Hepatocyte (in vitro differentiated cells): ENCODE measurements around the gene HOXC9. TPM values are rescaled to one million over a fixed set of nuclear protein-coding genes. Genes with fewer than 3 reads are reported as not detected.

Source experiments
- DNase-seq: peaks from one replicate; pipeline ENCODE4 v3.0.0-alpha.2; 2016; ENCODE audit warnings: low spot score
- H2AFZ ChIP-seq: fragments of 200-600 bp; sonication (generic); 2 replicates; pipeline ENCODE4 v1.6.0; 2016; ENCODE audit warnings: antibody characterized with exemption, mild to moderate bottlenecking
- H3K27ac ChIP-seq: fragments of 200-600 bp; sonication (generic); 2 replicates; pipeline ENCODE4 v1.5.1; 2016; ENCODE audit warnings: mild to moderate bottlenecking
- H3K27me3 ChIP-seq: fragments of 200-600 bp; sonication (generic); 2 replicates; pipeline ENCODE4 v1.6.1; 2016
- H3K36me3 ChIP-seq: fragments of 200-600 bp; sonication (generic); replicated peaks from 2 replicates; pipeline ENCODE4 v1.5.1; 2016; ENCODE audit warnings: low read depth; ENCODE audit not compliant: insufficient read depth
- H3K4me1 ChIP-seq: fragments of 200-600 bp; sonication (generic); 2 replicates; pipeline ENCODE4 v1.5.1; 2016; ENCODE audit warnings: mild to moderate bottlenecking, moderate library complexity; ENCODE audit not compliant: insufficient read depth
- H3K4me2 ChIP-seq: fragments of 200-600 bp; sonication (generic); 2 replicates; pipeline ENCODE4 v1.6.0; 2016
- H3K4me3 ChIP-seq: fragments of 200-600 bp; sonication (generic); 2 replicates; pipeline ENCODE4 v1.5.1; 2016; ENCODE audit warnings: mild to moderate bottlenecking
- H3K79me2 ChIP-seq: fragments of 200-600 bp; sonication (generic); 2 replicates; pipeline ENCODE4 v1.6.0; 2017; ENCODE audit warnings: mild to moderate bottlenecking
- H3K9me2 ChIP-seq: fragments of 200-600 bp; sonication (generic); replicated peaks from 2 replicates; pipeline ENCODE4 v1.6.0; 2017; ENCODE audit warnings: mild to moderate bottlenecking; ENCODE audit not compliant: insufficient read depth
- H3K9me3 ChIP-seq: fragments of 200-600 bp; sonication (generic); 2 replicates; pipeline ENCODE4 v1.5.1; 2016; ENCODE audit warnings: low read depth, mild to moderate bottlenecking
- H4K20me1 ChIP-seq: fragments of 200-600 bp; sonication (generic); 2 replicates; pipeline ENCODE4 v1.6.0; 2016; ENCODE audit warnings: mild to moderate bottlenecking; ENCODE audit not compliant: insufficient read depth, poor library complexity, severe bottlenecking
- CTCF ChIP-seq: fragments of 200-600 bp; sonication (generic); IDR thresholded peaks from 2 replicates; pipeline ENCODE4 v1.5.1; 2016; ENCODE audit warnings: antibody characterized with exemption, mild to moderate bottlenecking; ENCODE audit not compliant: poor library complexity
- EZH2 ChIP-seq: fragments of 200-600 bp; sonication (generic); IDR thresholded peaks from 2 replicates; pipeline ENCODE4 v1.6.1; 2016; ENCODE audit warnings: antibody characterized with exemption, mild to moderate bottlenecking, borderline replicate concordance
- EZH2phosphoT487 ChIP-seq: fragments of 200-600 bp; sonication (generic); IDR thresholded peaks from one replicate; pipeline ENCODE4 v1.6.1; 2018; ENCODE audit warnings: antibody characterized with exemption, mild to moderate bottlenecking, low read depth, moderate library complexity; ENCODE audit not compliant: unreplicated experiment, severe bottlenecking
- WGBS: methylation state at CpG from one replicate; pipeline ENCODE4 v1.1.6; 2016; ENCODE audit warnings: low lambda C conversion rate; ENCODE audit errors: missing lambda C conversion rate; 5-methylcytosine and 5-hydroxymethylcytosine counted together
- polyA plus RNA-seq: library from polyadenylated mRNA; unstranded; fragments of >200 nt; fragmentation: Nextera tagmentation; extraction: Ambion mirVana; gene quantifications from 2 replicates; pipeline ENCODE4 v1.2.1, GENCODE V29; 2016
- total RNA-seq: library from RNA; depleted of rRNA; stranded (reverse); fragments of >200 nt; gene quantifications from 2 replicates; pipeline ENCODE4 v1.2.3, GENCODE V29; 2014

HOXC9 gene
- total and polyA plus RNA-seq, 2 experiments from 2014 or later = 0.10 to 4.1 TPM

- H3K27me3 ChIP-seq = peaks cover 94% of the 10 kb centered on the region
- H3K36me3 ChIP-seq = no peaks in the 10 kb centered on the region
- TF ChIP-seq EZH2 = no peak
- DNase-seq = no peak
- no peaks in the 10 kb centered on the region for H4K20me1 ChIP-seq
- peaks cover 14% of the 10 kb centered on the region for H3K4me1 ChIP-seq
- H3K4me3 ChIP-seq = no peak overlapping the region
- H2AFZ ChIP-seq = peak overlapping the region; percentile 74
- H3K9me3 ChIP-seq = no peaks in the 10 kb centered on the region
- no peaks in the 10 kb centered on the region for H3K79me2 ChIP-seq
- 24% methylated on average over 21 of the region's 21 CpGs for WGBS
- no peaks in the 10 kb centered on the region for H3K9me2 ChIP-seq
- H3K4me2 ChIP-seq = peak overlapping the region; percentile 81
- no peak overlapping the region for H3K27ac ChIP-seq
Measured at GRCh38 chr12:53985692-53985993, 14.3 kb upstream of the HOXC9 start.

GRCh38 chr12:53985994-53986685 is 13.8 kb upstream of the HOXC9 start:
- Histone ChIP-seq H3K36me3 (no peaks in the 10 kb centered on the region), H3K4me2 (peak overlapping the region; percentile 81), H4K20me1 (no peaks in the 10 kb centered on the region), H3K27ac (no peak overlapping the region), H3K4me3 (no peak overlapping the region), H2AFZ (peak overlapping the region; percentile 74), H3K9me3 (no peaks in the 10 kb centered on the region), H3K27me3 (peaks cover 94% of the 10 kb centered on the region), H3K9me2 (no peaks in the 10 kb centered on the region), H3K79me2 (no peaks in the 10 kb centered on the region), H3K4me1 (peaks cover 14% of the 10 kb centered on the region)
- DNase-seq = no peak
- WGBS = 7% methylated on average over 40 of the region's 50 CpGs
- peak; percentile 63 for TF ChIP-seq EZH2phosphoT487
- peak; percentile 98 for TF ChIP-seq EZH2
- no peak for TF ChIP-seq CTCF

GRCh38 chr12:53986686-53987483 is 13.1 kb upstream of the HOXC9 start:
- 51% methylated on average over 21 of the region's 21 CpGs for WGBS
- H3K36me3 ChIP-seq = no peaks in the 10 kb centered on the region
- no peak for DNase-seq
- H2AFZ ChIP-seq = no peak overlapping the region
- H3K4me3 ChIP-seq = no peak overlapping the region
- TF ChIP-seq EZH2phosphoT487 = no peak
- no peak for TF ChIP-seq CTCF
- no peaks in the 10 kb centered on the region for H4K20me1 ChIP-seq
- H3K4me2 ChIP-seq = peak overlapping the region; percentile 81
- H3K27ac ChIP-seq = no peak overlapping the region
- H3K27me3 ChIP-seq = peaks cover 94% of the 10 kb centered on the region
- no peaks in the 10 kb centered on the region for H3K9me3 ChIP-seq
- peaks cover 14% of the 10 kb centered on the region for H3K4me1 ChIP-seq
- H3K9me2 ChIP-seq = no peaks in the 10 kb centered on the region
- no peaks in the 10 kb centered on the region for H3K79me2 ChIP-seq

GRCh38 chr12:53987787-53988230 is 12.2 kb upstream of the HOXC9 start:
- H3K27ac ChIP-seq = no peak overlapping the region
- H4K20me1 ChIP-seq = no peaks in the 10 kb centered on the region
- H3K36me3 ChIP-seq = no peaks in the 10 kb centered on the region
- H3K4me2 ChIP-seq = no peak overlapping the region
- H3K4me3 ChIP-seq = no peak overlapping the region
- peaks cover 14% of the 10 kb centered on the region for H3K4me1 ChIP-seq
- no peaks in the 10 kb centered on the region for H3K9me3 ChIP-seq
- TF ChIP-seq EZH2 = no peak
- no peak for TF ChIP-seq EZH2phosphoT487
- no peak for TF ChIP-seq CTCF
- DNase-seq = no peak
- WGBS = 19% methylated on average over 4 of the region's 4 CpGs
- H3K9me2 ChIP-seq = no peaks in the 10 kb centered on the region
- peaks cover 94% of the 10 kb centered on the region for H3K27me3 ChIP-seq
- no peaks in the 10 kb centered on the region for H3K79me2 ChIP-seq
- H2AFZ ChIP-seq = no peak overlapping the region
